ENCODE data around the gene NKX1-1. TPM values are rescaled to one million over a fixed set of nuclear protein-coding genes. Genes with fewer than 3 reads are reported as not detected.

NKX1-1 gene
- total and polyA plus RNA-seq, 2 of the 8 experiments (the other 6 are each of a cell fraction or from before 2014, with no cell fraction given): not detected

GRCh38 chr4:1393866-1394265 is 12.4 kb downstream of the NKX1-1 start:
- no peak overlapping the region for H3K4ac ChIP-seq (replicated peaks; ENCODE audit: insufficient read length, low read depth, low read length)
- no peak overlapping the region for H2BK15ac ChIP-seq (ENCODE audit: low read length)
- H3K9ac ChIP-seq (replicated peaks in 1 of 4; ENCODE audit: extremely low read depth in 1 of 4, low read depth in 3 of 4, low read length in 3 of 4): no peak overlapping the region
- no peak overlapping the region for H2BK12ac ChIP-seq (ENCODE audit: low read depth, low read length)
- no peaks in the 10 kb centered on the region for H3K79me1 ChIP-seq (ENCODE audit: low read depth, low read length)
- no peak overlapping the region for H4K8ac ChIP-seq (ENCODE audit: extremely low read depth, insufficient read depth, low read length)
- no peak overlapping the region for H2BK120ac ChIP-seq (replicated peaks; ENCODE audit: low read depth, low read length)
- H3K9me3 ChIP-seq (ENCODE audit: insufficient read depth in 2 of 2, low read depth in 1 of 2, low read length in 1 of 2): peaks cover 18 to 31% of the 10 kb centered on the region in 2 experiments
- POLR2A ChIA-PET (ENCODE audit: partially characterized antibody): no interaction called here
- TF ChIP-seq CHD2 (IDR thresholded peaks at IDR 0.05; ENCODE audit: low read length) (no peak), HDAC6 (IDR thresholded peaks at IDR 0.05; ENCODE audit: low read depth, low read length) (no peak), POU5F1 (IDR thresholded peaks at IDR 0.05; ENCODE audit: low read depth, low read length) (no peak), SP2 (IDR thresholded peaks at IDR 0.05; ENCODE audit: low read length) (no peak), SAP30 (IDR thresholded peaks at IDR 0.05; ENCODE audit: insufficient read depth, insufficient replicate concordance, low read length) (no peak), ATF3 (IDR thresholded peaks at IDR 0.05; ENCODE audit: insufficient read depth, low read depth, low read length) (no peak), GABPA (IDR thresholded peaks at IDR 0.05; ENCODE audit: borderline replicate concordance, insufficient read depth, low read length) (no peak), MAX (IDR thresholded peaks at IDR 0.05) (no peak), RXRA (IDR thresholded peaks at IDR 0.05; ENCODE audit: insufficient read depth, low read depth, low read length) (no peak)
- peaks cover 4% of the 10 kb centered on the region; the same call in 1 of the 2 replicates for H3K23me2 ChIP-seq (ENCODE audit: low read depth, low read length)
- no peak for FAIRE-seq
- no peaks in the 10 kb centered on the region for H4K20me1 ChIP-seq (replicated peaks in 1 of 2; ENCODE audit: control insufficient read depth in 1 of 2, insufficient read depth in 2 of 2, low read length in 2 of 2)
- H3K56ac ChIP-seq (replicated peaks; ENCODE audit: insufficient read length, low read depth, low read length): no peak overlapping the region
- no peak overlapping the region for H2AFZ ChIP-seq (ENCODE audit: low read length)
- H3K27me3 ChIP-seq (replicated peaks in 1 of 4; ENCODE audit: control insufficient read depth in 3 of 4, extremely low read depth in 1 of 4, insufficient read depth in 3 of 4, low read length in 3 of 4): no peaks in the 10 kb centered on the region
- H2BK20ac ChIP-seq (ENCODE audit: low read length): no peak overlapping the region
- no peaks in the 10 kb centered on the region for H3K4me1 ChIP-seq (replicated peaks in 1 of 4; ENCODE audit: control insufficient read depth in 3 of 4, insufficient read depth in 4 of 4, low read length in 3 of 4)
- peaks cover 0 to 9% (median 0%) of the 10 kb centered on the region in 4 experiments; a peak in 2 of 8 replicates for H3K36me3 ChIP-seq (ENCODE audit: control insufficient read depth in 2 of 4, insufficient read depth in 4 of 4, low read length in 3 of 4)
- CTCF ChIA-PET (ENCODE audit: partially characterized antibody): interaction anchor here (1.1 kb wide), 1 partner anchor 38 kb away, joined by 4 read pairs; no protein-coding TSS in a partner anchor
- H2AK5ac ChIP-seq (ENCODE audit: low read depth, low read length): no peak overlapping the region
- no peak overlapping the region for H4K91ac ChIP-seq (replicated peaks; ENCODE audit: insufficient read length, low read length)
- no peak overlapping the region for H3K4me3 ChIP-seq (ENCODE audit: extremely low read depth in 1 of 4, insufficient read depth in 2 of 4, low read depth in 3 of 4, low read length in 4 of 4)
- no peak overlapping the region for H3K23ac ChIP-seq (ENCODE audit: insufficient read length)
- H3K18ac ChIP-seq (ENCODE audit: extremely low read depth, low read length): no peak overlapping the region
- no peak overlapping the region for H2BK5ac ChIP-seq (ENCODE audit: low read depth, low read length)
- no peak overlapping the region for H3K4me2 ChIP-seq (ENCODE audit: insufficient read depth in 1 of 2, low read depth in 2 of 2, low read length in 2 of 2)
- 89% methylated on average over 10 of the region's 10 CpGs; no CpG with 5 or more reads in 1 of the 2 experiments for whole genome bisulfite sequencing, 2 experiments (ENCODE audit: extremely low coverage in 1 of 2, insufficient coverage in 1 of 2, insufficient read length in 1 of 2, insufficient replicate concordance in 2 of 2, low coverage in 1 of 2, low lambda C conversion rate in 2 of 2, missing lambda C conversion rate in 1 of 2)
- DNase-seq (ENCODE audit: low read depth in 1 of 2, low spot score in 2 of 2): no peak
- no peak overlapping the region for H3K14ac ChIP-seq (ENCODE audit: insufficient read length)
- H3K79me2 ChIP-seq (ENCODE audit: control insufficient read depth in 1 of 2, insufficient read depth in 2 of 2, low read length in 2 of 2): no peaks in the 10 kb centered on the region
- no peak overlapping the region for H3K27ac ChIP-seq (ENCODE audit: low read depth, low read length)
- H4K5ac ChIP-seq (ENCODE audit: insufficient read length, low read depth, low read length): no peak overlapping the region

All from H1 (cell line).